KMS-11 (cell line): ENCODE results near the gene SDK2.

Experiments
- H2AFZ ChIP-seq: fragments of 200-600 bp; sonication (generic); 2 replicates; pipeline ENCODE4 v1.6.1; 2016; ENCODE audit warnings: antibody characterized with exemption, mixed run types, low read depth
- H3K27ac ChIP-seq: fragments of 200-600 bp; sonication (generic); 2 replicates; pipeline ENCODE4 v1.6.1; 2016; ENCODE audit warnings: mild to moderate bottlenecking, mixed run types
- H3K27me3 ChIP-seq: fragments of 200-600 bp; sonication (generic); 2 replicates; pipeline ENCODE4 v1.6.1; 2017; ENCODE audit warnings: mild to moderate bottlenecking, low read depth, mixed run types, moderate library complexity; ENCODE audit not compliant: insufficient read depth
- H3K36me3 ChIP-seq: fragments of 200-600 bp; sonication (generic); 2 replicates; pipeline ENCODE4 v1.6.1; 2017; ENCODE audit warnings: mild to moderate bottlenecking, mixed run types; ENCODE audit not compliant: insufficient read depth
- H3K4me1 ChIP-seq: fragments of 200-600 bp; sonication (generic); 2 replicates; pipeline ENCODE4 v1.6.1; 2016; ENCODE audit warnings: mild to moderate bottlenecking, low read depth, mixed run types; ENCODE audit not compliant: poor library complexity, severe bottlenecking
- H3K4me2 ChIP-seq: fragments of 200-600 bp; sonication (generic); 2 replicates; pipeline ENCODE4 v1.7.0; 2016; ENCODE audit warnings: mild to moderate bottlenecking, mixed run types
- H3K4me3 ChIP-seq: fragments of 200-600 bp; sonication (generic); IDR thresholded peaks from 2 replicates; pipeline ENCODE4 v1.6.1; 2017; ENCODE audit warnings: low read depth, low read length, mixed read lengths; ENCODE audit not compliant: insufficient read depth
- H3K79me2 ChIP-seq: fragments of 200-600 bp; sonication (generic); 2 replicates; pipeline ENCODE4 v1.6.1; 2016; ENCODE audit warnings: low read depth, mixed run types; ENCODE audit not compliant: insufficient read depth
- H3K9ac ChIP-seq: fragments of 200-600 bp; sonication (generic); 2 replicates; pipeline ENCODE4 v1.6.1; 2016; ENCODE audit warnings: mild to moderate bottlenecking, mixed run types
- H4K20me1 ChIP-seq: fragments of 200-600 bp; sonication (generic); 2 replicates; pipeline ENCODE4 v1.6.1; 2016; ENCODE audit warnings: mild to moderate bottlenecking, mixed run types; ENCODE audit not compliant: insufficient read depth
- CTCF ChIP-seq: fragments of 200-600 bp; sonication (generic); conservative IDR thresholded peaks from 2 replicates; pipeline ENCODE4 v1.6.1; 2017; ENCODE audit warnings: low read depth, mild to moderate bottlenecking, antibody characterized with exemption, low read length, moderate library complexity, mixed read lengths

SDK2 gene

DNA sequence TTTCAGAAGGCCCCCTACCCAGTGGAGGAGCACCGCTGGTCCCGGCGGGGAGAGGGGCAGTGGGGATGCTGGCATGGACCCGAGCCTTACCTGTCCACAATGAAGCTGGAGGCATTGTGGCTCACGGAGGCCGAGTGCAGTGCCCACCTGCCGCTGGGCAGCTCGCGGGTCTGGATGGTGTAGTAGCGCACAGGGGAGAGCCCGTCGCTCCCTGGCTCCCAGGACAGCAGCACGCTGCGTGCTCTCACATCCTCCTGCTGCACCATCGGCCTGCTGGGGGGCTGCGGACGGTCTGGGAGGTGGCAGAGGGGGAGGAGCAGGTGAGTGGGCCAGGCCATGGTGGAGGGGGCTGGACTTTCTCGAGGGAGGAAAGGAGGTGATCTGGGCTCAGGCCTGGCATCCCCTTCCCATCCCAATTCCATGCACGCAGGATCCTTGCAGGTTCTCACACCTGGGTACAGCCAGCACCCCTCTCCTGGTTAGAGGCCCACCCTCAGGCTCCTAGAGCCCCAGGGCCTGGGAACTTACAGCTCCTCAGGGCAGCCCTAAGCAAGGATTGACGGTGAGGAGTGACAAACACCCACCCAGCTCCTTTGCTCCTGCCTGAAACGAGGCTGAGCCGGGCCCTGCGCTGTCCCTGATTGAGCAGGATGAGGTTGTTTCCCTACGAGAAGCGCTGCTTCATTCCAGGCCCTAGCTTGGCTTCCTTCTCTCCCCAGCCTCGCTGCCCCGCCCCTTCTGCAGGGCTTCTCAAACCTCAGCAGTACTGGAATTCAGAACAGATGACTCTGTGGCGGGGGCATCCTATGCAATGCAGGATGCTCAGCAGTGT is 256.3 kb downstream of the SDK2 start:
- Histone ChIP-seq H4K20me1 (no peaks in the 10 kb centered on the region), H3K27me3 (peaks cover 70% of the 10 kb centered on the region), H3K4me3 (no peak overlapping the region), H2AFZ (no peak overlapping the region), H3K36me3 (no peaks in the 10 kb centered on the region), H3K4me1 (no peaks in the 10 kb centered on the region), H3K27ac (no peak overlapping the region), H3K79me2 (no peaks in the 10 kb centered on the region), H3K4me2 (no peak overlapping the region), H3K9ac (no peak overlapping the region)
- TF ChIP-seq CTCF = no peak

- H3K4me1 ChIP-seq = no peaks in the 10 kb centered on the region
- H3K9ac ChIP-seq = no peak overlapping the region
- H3K27ac ChIP-seq = no peak overlapping the region
- no peaks in the 10 kb centered on the region for H3K79me2 ChIP-seq
- H3K4me2 ChIP-seq = no peak overlapping the region
- no peak for TF ChIP-seq CTCF
- no peaks in the 10 kb centered on the region for H4K20me1 ChIP-seq
- no peak overlapping the region for H3K4me3 ChIP-seq
- no peaks in the 10 kb centered on the region for H3K36me3 ChIP-seq
- H3K27me3 ChIP-seq = peaks cover 80% of the 10 kb centered on the region
- no peak overlapping the region for H2AFZ ChIP-seq
Observed at GRCh38 chr17:73386561-73386960, 257.7 kb downstream of the SDK2 start.

DNA sequence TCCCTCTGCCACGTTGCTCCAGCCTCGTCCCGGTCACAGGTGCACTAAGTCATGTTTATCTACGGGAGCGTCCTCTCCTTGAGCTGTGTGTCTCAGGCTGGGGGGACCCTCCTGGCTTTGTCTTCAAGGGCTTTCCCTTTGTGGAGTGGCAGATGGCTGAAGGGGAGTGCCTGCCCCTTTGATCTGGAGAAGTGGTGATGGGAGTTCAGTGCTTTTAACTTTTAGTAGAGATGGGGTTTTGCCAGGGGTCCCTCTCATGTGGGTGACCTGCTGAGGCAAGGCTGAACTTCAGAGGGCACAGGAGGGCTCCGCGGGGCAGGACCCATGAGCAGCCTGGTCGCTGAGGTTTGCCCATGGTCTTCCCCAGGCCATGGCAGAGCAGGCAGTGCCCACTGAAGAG is 259.3 kb downstream of the SDK2 start:
- H3K4me2 ChIP-seq = no peak overlapping the region
- H3K27me3 ChIP-seq = peaks cover 76% of the 10 kb centered on the region
- H2AFZ ChIP-seq = no peak overlapping the region
- TF ChIP-seq CTCF = no peak
- H3K36me3 ChIP-seq = no peaks in the 10 kb centered on the region
- H3K4me3 ChIP-seq = no peak overlapping the region
- no peaks in the 10 kb centered on the region for H4K20me1 ChIP-seq
- no peak overlapping the region for H3K9ac ChIP-seq
- H3K27ac ChIP-seq = no peak overlapping the region
- H3K4me1 ChIP-seq = no peaks in the 10 kb centered on the region
- no peaks in the 10 kb centered on the region for H3K79me2 ChIP-seq

DNA sequence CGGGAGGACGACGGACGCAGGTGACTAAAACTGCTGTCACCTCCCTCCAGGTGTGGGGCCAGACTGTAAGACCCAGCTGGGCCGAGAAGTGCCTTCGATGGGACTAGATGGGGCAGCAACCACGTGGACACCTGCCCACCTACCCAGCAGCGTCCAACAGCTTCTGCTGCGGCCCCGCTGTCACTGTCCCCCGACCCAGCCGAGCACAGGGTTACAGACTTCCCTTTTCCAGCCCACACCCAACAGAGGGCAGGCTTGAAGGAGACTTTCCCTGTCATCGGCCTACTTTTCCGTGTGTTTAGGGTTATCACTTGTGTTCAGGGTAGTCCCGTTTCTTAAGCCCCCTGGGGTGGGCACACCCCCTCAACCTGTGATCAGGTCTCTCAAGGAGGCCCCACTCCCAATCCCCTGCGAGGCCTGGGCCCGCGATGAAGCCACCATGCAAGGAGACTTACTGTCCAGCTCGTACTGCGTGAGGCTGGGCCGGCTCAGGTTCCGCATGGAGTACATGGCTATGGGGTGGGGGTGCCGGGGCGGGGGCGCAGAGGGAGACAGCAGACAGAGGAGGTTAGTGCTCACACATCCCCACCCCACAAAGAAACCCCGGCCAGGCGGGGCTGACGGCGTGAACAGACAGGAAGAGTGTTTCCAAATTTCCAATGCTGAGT is 263.7 kb downstream of the SDK2 start:
- TF ChIP-seq CTCF = no peak

More for the DNA sequence above, 263.7 kb downstream of the SDK2 start:
- H3K27me3 ChIP-seq = peaks cover 39% of the 10 kb centered on the region
- H3K79me2 ChIP-seq = no peaks in the 10 kb centered on the region
- H3K4me2 ChIP-seq = no peak overlapping the region
- no peak overlapping the region for H2AFZ ChIP-seq
- no peaks in the 10 kb centered on the region for H3K36me3 ChIP-seq
- no peak overlapping the region for H3K27ac ChIP-seq
- H4K20me1 ChIP-seq = no peaks in the 10 kb centered on the region
- H3K4me3 ChIP-seq = no peak overlapping the region
- H3K4me1 ChIP-seq = no peaks in the 10 kb centered on the region
- H3K9ac ChIP-seq = no peak overlapping the region
